Keratinocyte (primary cell): ENCODE measurements around the gene SPTBN2.

Experiments
- CTCF ChIP-seq, 3 experiments: IDR thresholded peaks in 1 of 3; conservative IDR thresholded peaks in 1 of 3; optimal IDR thresholded peaks in 1 of 3; 2 replicates in 2 of 3; 3 replicates in 1 of 3; pipeline versions ENCODE3 to v1.5.1; 2011; ENCODE audit warnings: low read length in 3 of 3, mild to moderate bottlenecking in 3 of 3, moderate library complexity in 2 of 3, control low read depth in 1 of 3, inconsistent platforms in 1 of 3; ENCODE audit not compliant: insufficient read depth in 2 of 3; ENCODE audit errors: extremely low read depth in 1 of 3
- EZH2 ChIP-seq: IDR thresholded peaks from one replicate; pipeline ENCODE4 v1.6.1; 2012; ENCODE audit warnings: inconsistent platforms, mild to moderate bottlenecking, low read length, moderate library complexity

DNA sequence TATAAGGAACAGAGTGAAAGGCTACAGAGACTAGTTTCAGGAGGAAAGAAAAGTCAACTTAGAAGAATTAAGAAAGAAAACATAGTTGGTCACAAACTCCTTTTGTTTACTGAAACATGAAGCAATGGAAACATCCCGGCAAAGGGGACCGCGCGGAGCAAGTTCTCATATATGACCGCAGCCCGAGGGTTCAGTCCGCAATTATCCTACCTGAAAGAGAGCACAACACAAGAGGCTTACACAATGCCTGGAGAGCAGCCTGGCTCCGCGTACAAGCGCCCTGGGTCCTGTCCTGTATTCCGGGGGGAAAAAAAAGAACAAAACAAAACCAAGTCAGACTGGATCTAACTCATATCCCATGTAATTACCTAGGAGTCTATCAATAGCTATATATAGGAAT, 63.6 kb downstream of the SPTBN2 start:
- TF ChIP-seq CTCF (optimal IDR thresholded peaks at IDR 0.05 in 1 of 3, IDR thresholded peaks at IDR 0.05 in 1 of 3, conservative IDR thresholded peaks at IDR 0.05 in 1 of 3; ENCODE audit: extremely low read depth in 1 of 3, insufficient read depth in 2 of 3, low read length in 3 of 3) (no peak), EZH2 (no peak)
